ENCODE results near the gene TMEM165.

The TMEM165 gene

DNA sequence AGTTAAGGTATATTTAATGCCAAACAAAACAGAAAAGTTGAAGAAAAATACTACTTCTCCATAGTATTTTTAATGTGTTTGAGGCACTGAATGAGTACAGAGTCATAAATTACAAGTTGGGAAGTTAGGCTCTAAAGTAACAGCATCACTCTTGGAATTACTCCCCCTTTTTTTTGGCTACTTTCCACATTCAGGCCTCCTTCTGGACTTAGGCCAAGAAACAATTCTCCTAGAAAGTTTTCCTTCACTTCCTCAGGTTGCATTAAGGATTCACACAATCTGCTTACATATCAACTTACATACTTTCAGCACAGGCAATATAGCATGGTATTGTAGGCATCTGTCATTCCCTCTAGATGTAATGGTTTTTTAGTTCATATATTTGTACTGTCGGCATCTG is 52.1 kb downstream of the TMEM165 start:
- H3K27me3 Mint-ChIP-seq = no peaks in the 10 kb centered on the region
- no peak overlapping the region for H3K4me3 Mint-ChIP-seq
- H3K9me3 Mint-ChIP-seq = no peaks in the 10 kb centered on the region
- H3K4me1 Mint-ChIP-seq = peaks cover 16% of the 10 kb centered on the region
- peaks cover 7% of the 10 kb centered on the region for H3K36me3 Mint-ChIP-seq
- no peak overlapping the region for H3K27ac Mint-ChIP-seq

DNA sequence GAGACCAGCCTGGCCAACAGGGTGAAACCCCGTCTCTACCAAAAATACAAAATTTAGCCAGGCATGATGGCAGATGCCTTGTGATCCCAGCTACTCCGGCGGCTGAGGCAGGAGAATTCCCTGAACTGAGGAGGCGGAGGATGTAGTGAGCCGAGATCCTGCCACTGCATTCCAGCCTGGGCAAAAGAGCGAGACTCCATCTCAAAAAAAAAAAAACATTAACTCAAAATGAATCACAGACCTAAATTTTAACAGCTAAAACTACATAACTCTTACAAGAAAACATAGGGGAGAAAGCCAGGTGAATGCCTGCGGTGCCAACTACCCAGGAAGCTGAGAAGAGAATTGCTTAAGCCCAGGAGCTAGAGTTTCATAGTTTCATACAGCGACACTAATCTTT is 54.8 kb downstream of the TMEM165 start:
- no peak overlapping the region for H3K27ac Mint-ChIP-seq
- H3K27me3 Mint-ChIP-seq = no peaks in the 10 kb centered on the region
- peaks cover 12% of the 10 kb centered on the region for H3K36me3 Mint-ChIP-seq
- H3K4me3 Mint-ChIP-seq = no peak overlapping the region
- H3K4me1 Mint-ChIP-seq = peaks cover 16% of the 10 kb centered on the region
- H3K9me3 Mint-ChIP-seq = no peaks in the 10 kb centered on the region

GRCh38 chr4:55458164-55458563 is 62.4 kb downstream of the TMEM165 start:
- Mint-ChIP-seq H3K4me1 (no peaks in the 10 kb centered on the region), H3K4me3 (no peak overlapping the region), H3K36me3 (peaks cover 19% of the 10 kb centered on the region), H3K27me3 (no peaks in the 10 kb centered on the region), H3K27ac (no peak overlapping the region), H3K9me3 (no peaks in the 10 kb centered on the region)

DNA sequence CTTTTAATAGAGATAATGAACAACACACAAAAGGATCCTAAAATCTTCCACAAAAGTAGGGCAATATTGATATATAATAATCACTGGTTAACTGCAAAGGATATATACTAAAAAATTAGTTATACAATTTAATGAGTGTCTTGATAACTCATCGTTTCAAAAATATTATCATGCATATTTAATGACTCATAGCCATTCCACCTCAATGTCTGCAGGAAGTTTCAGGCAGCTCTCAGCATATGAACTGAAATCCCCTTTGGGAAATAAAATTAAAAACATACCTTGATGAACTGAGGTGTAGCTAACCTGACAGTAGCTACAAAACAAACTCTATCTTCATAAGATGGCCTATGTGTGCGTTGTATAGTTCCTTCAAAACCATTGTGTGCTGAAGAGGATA is 62.9 kb downstream of the TMEM165 start:
- Mint-ChIP-seq H3K27ac (no peak overlapping the region), H3K4me3 (no peak overlapping the region), H3K36me3 (peaks cover 19% of the 10 kb centered on the region), H3K27me3 (no peaks in the 10 kb centered on the region), H3K9me3 (no peaks in the 10 kb centered on the region), H3K4me1 (no peaks in the 10 kb centered on the region)

DNA sequence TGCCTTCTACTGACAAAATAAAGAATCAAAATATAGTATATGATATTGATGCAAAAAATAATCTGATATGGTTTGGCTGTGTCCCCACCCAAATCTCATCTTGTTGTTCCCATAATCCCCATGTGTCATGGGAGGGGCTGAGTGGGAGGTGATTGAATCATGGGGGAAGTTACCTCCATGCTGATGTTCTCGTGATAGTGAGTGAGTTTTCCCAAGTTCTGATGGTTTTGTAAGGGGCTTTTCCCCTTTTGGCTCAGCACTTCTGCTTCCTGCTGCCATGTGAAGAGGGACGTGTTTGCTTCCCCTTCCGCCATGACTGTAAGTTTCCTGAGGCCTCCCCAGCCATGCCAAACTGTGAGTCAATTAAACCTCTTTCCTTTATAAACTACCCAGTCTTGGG is 70.2 kb downstream of the TMEM165 start:
- Mint-ChIP-seq H3K27ac (no peak overlapping the region), H3K9me3 (peaks cover 5% of the 10 kb centered on the region)

GRCh38 chr4:55468724-55469123 is 73.0 kb downstream of the TMEM165 start:
- H3K27me3 Mint-ChIP-seq = no peaks in the 10 kb centered on the region
- peaks cover 14% of the 10 kb centered on the region for H3K36me3 Mint-ChIP-seq
- no peak overlapping the region for H3K4me3 Mint-ChIP-seq
- H3K4me1 Mint-ChIP-seq = no peaks in the 10 kb centered on the region
- H3K27ac Mint-ChIP-seq = no peak overlapping the region
- H3K9me3 Mint-ChIP-seq = peaks cover 5% of the 10 kb centered on the region

More for the DNA sequence above, 70.2 kb downstream of the TMEM165 start:
- Mint-ChIP-seq H3K27me3 (no peaks in the 10 kb centered on the region), H3K4me1 (no peaks in the 10 kb centered on the region), H3K36me3 (peaks cover 19% of the 10 kb centered on the region), H3K4me3 (no peak overlapping the region)

DNA sequence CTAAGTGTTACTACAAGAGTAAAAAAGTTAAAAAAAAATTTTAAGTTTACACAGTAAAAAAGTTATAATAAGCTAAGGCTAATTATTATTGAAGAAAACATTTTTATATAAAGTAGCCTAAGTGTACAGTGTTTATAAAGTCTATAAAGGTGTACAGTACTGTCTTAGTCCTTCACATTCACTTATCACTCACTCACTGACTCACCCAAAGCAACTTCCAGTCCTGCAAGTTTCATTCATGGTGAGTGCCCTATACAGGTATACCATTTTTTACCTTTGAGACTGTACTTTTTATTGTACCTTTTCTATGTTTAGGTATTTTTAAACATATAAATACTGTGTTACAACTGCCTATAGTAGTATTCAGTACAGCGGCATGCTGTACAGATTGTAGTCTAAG is 74.2 kb downstream of the TMEM165 start:
- no peak overlapping the region for H3K27ac Mint-ChIP-seq
- H3K27me3 Mint-ChIP-seq = no peaks in the 10 kb centered on the region
- peaks cover 24% of the 10 kb centered on the region for H3K36me3 Mint-ChIP-seq
- no peak overlapping the region for H3K4me3 Mint-ChIP-seq
- no peaks in the 10 kb centered on the region for H3K4me1 Mint-ChIP-seq
- H3K9me3 Mint-ChIP-seq = peaks cover 8% of the 10 kb centered on the region

Data from activated naive CD4-positive, alpha-beta T cell treated with anti-CD3 and anti-CD28 coated beads, Interleukin-2, amount 50 U/mL, for 24 hours (primary cell).